CD4-positive, alpha-beta T cell (primary cell): ENCODE data around the gene SEC23IP. TPM values are rescaled to one million over a fixed set of nuclear protein-coding genes. Genes with fewer than 3 reads are reported as not detected.

ENCODE experiments used
- ATAC-seq: fragments of 200-7000 bp; cut with Tn5 transposase; one replicate; pipeline ENCODE4 v1.10.0; 2022; ENCODE audit warnings: mild to moderate bottlenecking; ENCODE audit not compliant: poor library complexity
- CTCF ChIA-PET: fragments of 350-600 bp; sonication (Branson Sonifier 250); formaldehyde crosslinking; loops from one replicate; lab custom pipeline; 2021; ENCODE audit warnings: antibody characterized with exemption, inconsistent platforms; lab: Charles Lee
- POLR2A ChIA-PET: fragments of 350-600 bp; sonication (Branson Sonifier 250); formaldehyde crosslinking; loops from one replicate; lab custom pipeline; 2021; ENCODE audit warnings: antibody characterized with exemption, inconsistent platforms; lab: Charles Lee
- DNase-seq, 14 experiments: peaks; one replicate each; pipeline ENCODE4 v3.0.0-alpha.2; 2013 to 2020; ENCODE audit warnings: mixed read lengths in 2 of 14
- H3K27ac ChIP-seq, 2 donors: one replicate each; pipeline versions ENCODE4 v1.5.1 to v1.7.0; 2013; ENCODE audit warnings: low read length in 2 of 2, low read depth in 1 of 2, mild to moderate bottlenecking in 1 of 2
- H3K27me3 ChIP-seq, 2 experiments: 1 replicate in 1 of 2; 2 replicates in 1 of 2; pipeline versions ENCODE4 v1.6.1 to v1.7.0; 2013; ENCODE audit warnings: low read length in 2 of 2, control low read depth in 1 of 2, mild to moderate bottlenecking in 1 of 2, moderate library complexity in 1 of 2; ENCODE audit not compliant: insufficient read depth in 2 of 2, control insufficient read depth in 1 of 2
- H3K36me3 ChIP-seq: one replicate; pipeline ENCODE4 v1.6.1; 2013; ENCODE audit warnings: low read length, control low read depth; ENCODE audit not compliant: insufficient read depth
- H3K4me1 ChIP-seq: one replicate; pipeline ENCODE4 v1.6.1; 2013; ENCODE audit warnings: low read length, control low read depth; ENCODE audit not compliant: insufficient read depth
- H3K4me3 ChIP-seq: one replicate; pipeline ENCODE4 v1.5.1; 2013; ENCODE audit warnings: mild to moderate bottlenecking, low read length, moderate library complexity
- H3K9me3 ChIP-seq, 2 experiments: 1 replicate in 1 of 2; 2 replicates in 1 of 2; pipeline versions ENCODE4 v1.6.1 to v1.7.0; 2013; ENCODE audit warnings: low read length in 2 of 2, mild to moderate bottlenecking in 2 of 2, control low read depth in 1 of 2, moderate library complexity in 1 of 2; ENCODE audit not compliant: control insufficient read depth in 1 of 2, insufficient read depth in 1 of 2
- H3K27ac Mint-ChIP-seq: one replicate; pipeline ENCODE4 v1.8.0; 2020; ENCODE audit warnings: mixed read lengths
- H3K27me3 Mint-ChIP-seq: one replicate; pipeline ENCODE4 v1.8.0; 2021; ENCODE audit warnings: mixed read lengths
- H3K36me3 Mint-ChIP-seq: one replicate; pipeline ENCODE4 v1.8.0; 2021; ENCODE audit warnings: low read depth, mixed read lengths
- H3K4me1 Mint-ChIP-seq: one replicate; pipeline ENCODE4 v1.8.0; 2021; ENCODE audit warnings: low read depth, mixed read lengths
- H3K4me3 Mint-ChIP-seq: one replicate; pipeline ENCODE4 v1.8.0; 2020; ENCODE audit warnings: mild to moderate bottlenecking, mixed read lengths
- H3K9me3 Mint-ChIP-seq: one replicate; pipeline ENCODE4 v1.8.0; 2020; ENCODE audit warnings: mixed read lengths
- CTCF ChIP-seq: fragments of 200-600 bp; IDR thresholded peaks from one replicate; pipeline ENCODE4 v1.8.0; 2022; ENCODE audit warnings: antibody characterized with exemption, mild to moderate bottlenecking
- intact Hi-C, 2 experiments: fragments of 100-400 bp; cut with DNase I in 1 of 2; cut with micrococcal nuclease in 1 of 2; formaldehyde crosslinking; loops; one replicate each; pipeline versions ENCODE4 v1.15.1 to v1.9.0; 2023 to 2025; cut with DNase I, micrococcal nuclease
- total RNA-seq, 174 experiments: library from RNA in 2 of 174; stranded (reverse) in 2 of 174; gene quantifications; one replicate each; pipeline ENCODE4 v1.2.3 and lab custom pipeline; 2021 to 2026

SEC23IP gene
- total RNA-seq, 2 experiments from 2014 or later = 18.1 to 21.1 TPM

- Mint-ChIP-seq H3K36me3 (no peaks in the 10 kb centered on the region), H3K27ac (no peak overlapping the region), H3K27me3 (peaks cover 11% of the 10 kb centered on the region), H3K9me3 (peaks cover 9% of the 10 kb centered on the region), H3K4me1 (no peaks in the 10 kb centered on the region), H3K4me3 (no peak overlapping the region)
- peaks cover 0 to 3% of the 10 kb centered on the region in 2 experiments for H3K9me3 ChIP-seq
- H3K27me3 ChIP-seq = peaks cover 0 to 4% of the 10 kb centered on the region in 2 experiments
- no peaks in the 10 kb centered on the region for H3K36me3 ChIP-seq
- ChIA-PET POLR2A (no interaction called here), CTCF (no interaction called here)
- DNase-seq (no peak), ATAC-seq (no peak)
- no peaks in the 10 kb centered on the region for H3K4me1 ChIP-seq
- intact Hi-C loops = no loop called here
- TF ChIP-seq CTCF = no peak
- H3K4me3 ChIP-seq = no peak overlapping the region
- no peak overlapping the region for H3K27ac ChIP-seq
Measured at GRCh38 chr10:119962837-119963236, 70.3 kb downstream of the SEC23IP start.

- H3K4me1 Mint-ChIP-seq = no peaks in the 10 kb centered on the region
- POLR2A ChIA-PET = no interaction called here
- H3K9me3 Mint-ChIP-seq = peaks cover 12% of the 10 kb centered on the region
- Histone ChIP-seq H3K9me3 (peaks cover 0 to 3% of the 10 kb centered on the region in 2 experiments), H3K27ac (no peak overlapping the region), H3K4me3 (no peak overlapping the region), H3K4me1 (no peaks in the 10 kb centered on the region), H3K27me3 (peaks cover 0 to 2% of the 10 kb centered on the region in 2 experiments), H3K36me3 (no peaks in the 10 kb centered on the region)
- H3K27ac Mint-ChIP-seq = no peak overlapping the region
- intact Hi-C loops = no loop called here
- no peak for TF ChIP-seq CTCF
- no peak overlapping the region for H3K4me3 Mint-ChIP-seq
- DNase-seq = no peak
- H3K36me3 Mint-ChIP-seq = no peaks in the 10 kb centered on the region
- H3K27me3 Mint-ChIP-seq = peaks cover 31% of the 10 kb centered on the region
- CTCF ChIA-PET = no interaction called here
- ATAC-seq = no peak
Measured at GRCh38 chr10:119967066-119967465, 74.5 kb downstream of the SEC23IP start.

- intact Hi-C loops = no loop called here
- TF ChIP-seq CTCF = no peak
- Histone ChIP-seq H3K36me3 (no peaks in the 10 kb centered on the region), H3K9me3 (peaks cover 0 to 3% of the 10 kb centered on the region in 2 experiments), H3K27ac (no peak overlapping the region), H3K4me3 (no peak overlapping the region), H3K27me3 (peaks cover 5 to 7% of the 10 kb centered on the region in 2 experiments), H3K4me1 (no peaks in the 10 kb centered on the region)
- peaks cover 12% of the 10 kb centered on the region for H3K9me3 Mint-ChIP-seq
- DNase-seq (no peak), ATAC-seq (no peak)
- no peaks in the 10 kb centered on the region for H3K36me3 Mint-ChIP-seq
- no peaks in the 10 kb centered on the region for H3K4me1 Mint-ChIP-seq
- H3K27ac Mint-ChIP-seq = no peak overlapping the region
- CTCF ChIA-PET = no interaction called here
- peaks cover 33% of the 10 kb centered on the region for H3K27me3 Mint-ChIP-seq
- no peak overlapping the region for H3K4me3 Mint-ChIP-seq
- POLR2A ChIA-PET = no interaction called here
Measured at GRCh38 chr10:119969609-119970008, 77.1 kb downstream of the SEC23IP start.
